Gastroesophageal sphincter (tissue), 3 donors: ENCODE results near the gene HERC2.
"Not testable (repeated sequence)": the region's sequence is repeated elsewhere in the genome, so short reads cannot be mapped to it uniquely, and the experiment has no call there.

ENCODE experiments used
- CTCF ChIP-seq, 4 experiments: fragments of 200-600 bp in 2 of 4; fragments of 450-650 bp in 2 of 4; sonication (generic) in 1 of 4; IDR thresholded peaks; one replicate each; pipeline ENCODE4 v1.5.1; 2017 to 2019; ENCODE audit warnings: antibody characterized with exemption in 4 of 4, mild to moderate bottlenecking in 2 of 4, moderate library complexity in 2 of 4
- EP300 ChIP-seq: sonication (generic); formaldehyde crosslinking; IDR thresholded peaks from one replicate; pipeline ENCODE4 v1.6.1; 2017; ENCODE audit warnings: antibody characterized with exemption, mild to moderate bottlenecking
- POLR2A ChIP-seq, 2 donors: fragments of 450-650 bp; IDR thresholded peaks; one replicate each; pipeline ENCODE4 v1.6.1; 2017; ENCODE audit warnings: antibody characterized with exemption in 2 of 2, mild to moderate bottlenecking in 2 of 2, moderate library complexity in 1 of 2
- POLR2AphosphoS5 ChIP-seq: sonication (generic); formaldehyde crosslinking; IDR thresholded peaks from one replicate; pipeline ENCODE4 v1.6.1; 2017; ENCODE audit warnings: antibody characterized with exemption

DNA sequence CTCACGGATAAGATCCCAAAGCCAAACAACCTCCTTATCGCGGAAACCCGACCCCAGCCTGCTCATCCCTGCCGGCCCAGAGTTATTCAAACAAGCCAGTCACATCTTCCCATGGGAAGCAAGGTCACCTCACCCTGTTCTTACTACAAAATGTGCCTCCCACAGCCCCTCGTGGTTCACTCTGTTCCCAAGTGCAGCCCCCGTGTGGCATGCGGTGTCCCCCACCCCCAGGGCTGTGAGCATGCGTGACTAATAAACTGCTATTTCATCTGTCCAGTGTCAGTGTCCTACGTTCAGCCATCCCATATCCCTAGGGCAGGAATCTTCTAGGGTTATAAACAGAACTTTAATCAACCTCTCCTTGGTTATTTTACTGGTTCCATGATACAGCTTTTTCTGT lies 27.4 kb downstream of the HERC2 start:
- not testable (repeated sequence) for TF ChIP-seq POLR2A (IDR thresholded peaks at IDR 0.05); CTCF (IDR thresholded peaks at IDR 0.05); EP300; POLR2AphosphoS5
